Measurements from ENCODE around the gene DDIT4. TPM values are rescaled to one million over a fixed set of nuclear protein-coding genes. Genes with fewer than 3 reads are reported as not detected.
"Not testable (repeated sequence)": the region's sequence is repeated elsewhere in the genome, so short reads cannot be mapped to it uniquely, and the experiment has no call there.

DDIT4 gene
- total RNA-seq, 1 donor from 2014 or later = 30.6 TPM

- no peak for DNase-seq
Observed at GRCh38 chr10:72267819-72268399, 5.8 kb upstream of the DDIT4 start.

GRCh38 chr10:72268475-72269200 is 5.1 kb upstream of the DDIT4 start:
- DNase-seq = not testable (repeated sequence)

- DNase-seq = no peak
Observed at GRCh38 chr10:72270607-72271281, 3.0 kb upstream of the DDIT4 start.

GRCh38 chr10:72272689-72273409 is 875 bp upstream of the DDIT4 start:
- peak; percentile 87 for DNase-seq

GRCh38 chr10:72274213-72274729 is 547 bp downstream of the DDIT4 start:
- no peak for DNase-seq

GRCh38 chr10:72274730-72275350 is 1.1 kb downstream of the DDIT4 start:
- DNase-seq = peak; percentile 63

- DNase-seq = no peak
Observed at GRCh38 chr10:72275351-72276012, 1.8 kb downstream of the DDIT4 start.

GRCh38 chr10:72276013-72276387 is 2.3 kb downstream of the DDIT4 start:
- DNase-seq = no peak

GRCh38 chr10:72276421-72277339 is 3.0 kb downstream of the DDIT4 start:
- DNase-seq = no peak

- DNase-seq = no peak
Observed at GRCh38 chr10:72277340-72277995, 3.7 kb downstream of the DDIT4 start.

- no peak for DNase-seq
Observed at GRCh38 chr10:72277996-72278667, 4.4 kb downstream of the DDIT4 start.

GRCh38 chr10:72278668-72279393 is 5.1 kb downstream of the DDIT4 start:
- no peak for DNase-seq

GRCh38 chr10:72279587-72279986 is 5.9 kb downstream of the DDIT4 start:
- DNase-seq = not testable (repeated sequence)

- no peak for DNase-seq
Observed at GRCh38 chr10:72283131-72283530, 9.4 kb downstream of the DDIT4 start.

GRCh38 chr10:72285972-72286521 is 12.3 kb downstream of the DDIT4 start:
- no peak for DNase-seq

- no peak for DNase-seq
Observed at GRCh38 chr10:72291019-72291532, 17.4 kb downstream of the DDIT4 start.

- DNase-seq = no peak
Observed at GRCh38 chr10:72292223-72292691, 18.5 kb downstream of the DDIT4 start.

GRCh38 chr10:72295330-72295910 is 21.7 kb downstream of the DDIT4 start:
- DNase-seq = no peak
